Dendritic cell treated with granulocyte-macrophage colony-stimulating factor and Interleukin-4, amounts not matched to agents 40 ng/mL and 50 ng/mL, for 4 days (primary cell): ENCODE measurements around the gene SLC48A1.

Experiments used
- H3K27ac Mint-ChIP-seq: one replicate; pipeline ENCODE4 v1.8.0; 2022; ENCODE audit warnings: mild to moderate bottlenecking, mixed read lengths
- H3K27me3 Mint-ChIP-seq: one replicate; pipeline ENCODE4 v1.8.0; 2022; ENCODE audit warnings: mild to moderate bottlenecking, mixed read lengths
- H3K36me3 Mint-ChIP-seq: one replicate; pipeline ENCODE4 v1.8.0; 2022; ENCODE audit warnings: low read depth, mixed read lengths
- H3K4me1 Mint-ChIP-seq: one replicate; pipeline ENCODE4 v1.8.0; 2022; ENCODE audit warnings: low read depth, mixed read lengths
- H3K4me3 Mint-ChIP-seq: one replicate; pipeline ENCODE4 v1.8.0; 2022; ENCODE audit warnings: mild to moderate bottlenecking, moderate library complexity, mixed read lengths
- H3K9me3 Mint-ChIP-seq: one replicate; pipeline ENCODE4 v1.8.0; 2022; ENCODE audit warnings: mixed read lengths
- intact Hi-C: fragments of 100-400 bp; cut with micrococcal nuclease; formaldehyde crosslinking; loops from one replicate; pipeline ENCODE4 v1.15.0; 2022

Gene SLC48A1

GRCh38 chr12:47793015-47793681, 20.1 kb downstream of the SLC48A1 start:
- Mint-ChIP-seq H3K4me3 (no peak overlapping the region), H3K36me3 (peaks cover 100% of the 10 kb centered on the region), H3K9me3 (no peaks in the 10 kb centered on the region), H3K27ac (no peak overlapping the region), H3K4me1 (peaks cover 18% of the 10 kb centered on the region), H3K27me3 (no peaks in the 10 kb centered on the region)
- intact Hi-C loops, result no loop called here

GRCh38 chr12:47794679-47795078, 21.6 kb downstream of the SLC48A1 start:
- Mint-ChIP-seq H3K4me1 (peaks cover 26% of the 10 kb centered on the region), H3K4me3 (no peak overlapping the region), H3K36me3 (peaks cover 91% of the 10 kb centered on the region), H3K27me3 (no peaks in the 10 kb centered on the region), H3K9me3 (no peaks in the 10 kb centered on the region), H3K27ac (no peak overlapping the region)
- intact Hi-C loops, result no loop called here

- intact Hi-C loops, result no loop called here
- no peaks in the 10 kb centered on the region for H3K27me3 Mint-ChIP-seq
- no peaks in the 10 kb centered on the region for H3K9me3 Mint-ChIP-seq
- H3K4me1 Mint-ChIP-seq, result peaks cover 30% of the 10 kb centered on the region
- H3K27ac Mint-ChIP-seq, result no peak overlapping the region
- peaks cover 85% of the 10 kb centered on the region for H3K36me3 Mint-ChIP-seq
- H3K4me3 Mint-ChIP-seq, result no peak overlapping the region
Measured at GRCh38 chr12:47795121-47795813, 22.2 kb downstream of the SLC48A1 start.

GRCh38 chr12:47795814-47796411, 22.9 kb downstream of the SLC48A1 start:
- Mint-ChIP-seq H3K27me3 (no peaks in the 10 kb centered on the region), H3K36me3 (peaks cover 78% of the 10 kb centered on the region), H3K4me1 (peaks cover 30% of the 10 kb centered on the region), H3K27ac (no peak overlapping the region), H3K9me3 (no peaks in the 10 kb centered on the region), H3K4me3 (no peak overlapping the region)
- intact Hi-C loops, result no loop called here

GRCh38 chr12:47797441-47797840, 24.4 kb downstream of the SLC48A1 start:
- no peak overlapping the region for H3K4me3 Mint-ChIP-seq
- intact Hi-C loops, result no loop called here
- H3K36me3 Mint-ChIP-seq, result peaks cover 63% of the 10 kb centered on the region
- H3K9me3 Mint-ChIP-seq, result no peaks in the 10 kb centered on the region
- H3K27me3 Mint-ChIP-seq, result no peaks in the 10 kb centered on the region
- H3K4me1 Mint-ChIP-seq, result peaks cover 40% of the 10 kb centered on the region
- H3K27ac Mint-ChIP-seq, result no peak overlapping the region

- Mint-ChIP-seq H3K4me3 (no peak overlapping the region), H3K27me3 (no peaks in the 10 kb centered on the region), H3K4me1 (peaks cover 50% of the 10 kb centered on the region), H3K27ac (no peak overlapping the region), H3K36me3 (peaks cover 53% of the 10 kb centered on the region), H3K9me3 (no peaks in the 10 kb centered on the region)
- intact Hi-C loops, result no loop called here
Measured at GRCh38 chr12:47798382-47798948, 25.4 kb downstream of the SLC48A1 start.

- H3K36me3 Mint-ChIP-seq, result peaks cover 43% of the 10 kb centered on the region
- peaks cover 60% of the 10 kb centered on the region for H3K4me1 Mint-ChIP-seq
- H3K27ac Mint-ChIP-seq, result peak overlapping the region; percentile 31
- H3K27me3 Mint-ChIP-seq, result no peaks in the 10 kb centered on the region
- H3K9me3 Mint-ChIP-seq, result no peaks in the 10 kb centered on the region
- H3K4me3 Mint-ChIP-seq, result no peak overlapping the region
- intact Hi-C loops, result no loop called here
Measured at GRCh38 chr12:47799357-47799955, 26.4 kb downstream of the SLC48A1 start.

- peak overlapping the region; percentile 84 for H3K27ac Mint-ChIP-seq
- H3K27me3 Mint-ChIP-seq, result no peaks in the 10 kb centered on the region
- intact Hi-C loops, result loop anchor here (2.0 kb wide), 1 partner anchor 36 kb away; no protein-coding TSS in a partner anchor
- H3K4me3 Mint-ChIP-seq, result no peak overlapping the region
- peaks cover 43% of the 10 kb centered on the region for H3K36me3 Mint-ChIP-seq
- H3K9me3 Mint-ChIP-seq, result no peaks in the 10 kb centered on the region
- H3K4me1 Mint-ChIP-seq, result peaks cover 72% of the 10 kb centered on the region
Measured at GRCh38 chr12:47800582-47800981, 27.5 kb downstream of the SLC48A1 start.

- Mint-ChIP-seq H3K4me1 (peaks cover 76% of the 10 kb centered on the region), H3K27me3 (no peaks in the 10 kb centered on the region), H3K4me3 (no peak overlapping the region), H3K36me3 (peaks cover 37% of the 10 kb centered on the region), H3K27ac (peak overlapping the region; percentile 84), H3K9me3 (no peaks in the 10 kb centered on the region)
- intact Hi-C loops, result loop anchor here (2.0 kb wide), 1 partner anchor 35 kb away; no protein-coding TSS in a partner anchor
Measured at GRCh38 chr12:47801170-47801903, 28.3 kb downstream of the SLC48A1 start.

GRCh38 chr12:47801904-47802246, 28.8 kb downstream of the SLC48A1 start:
- peaks cover 82% of the 10 kb centered on the region for H3K4me1 Mint-ChIP-seq
- H3K9me3 Mint-ChIP-seq, result no peaks in the 10 kb centered on the region
- no peaks in the 10 kb centered on the region for H3K27me3 Mint-ChIP-seq
- H3K36me3 Mint-ChIP-seq, result peaks cover 31% of the 10 kb centered on the region
- intact Hi-C loops, result loop anchor here (2.0 kb wide), 1 partner anchor 35 kb away; no protein-coding TSS in a partner anchor
- peak overlapping the region; percentile 84 for H3K27ac Mint-ChIP-seq
- peak overlapping the region; percentile 17 for H3K4me3 Mint-ChIP-seq

GRCh38 chr12:47802312-47802711, 29.3 kb downstream of the SLC48A1 start:
- Mint-ChIP-seq H3K36me3 (peaks cover 27% of the 10 kb centered on the region), H3K27ac (peak overlapping the region; percentile 84), H3K27me3 (no peaks in the 10 kb centered on the region), H3K4me3 (peak overlapping the region; percentile 17), H3K9me3 (no peaks in the 10 kb centered on the region), H3K4me1 (peaks cover 86% of the 10 kb centered on the region)
- intact Hi-C loops, result no loop called here

GRCh38 chr12:47803191-47803875, 30.3 kb downstream of the SLC48A1 start:
- Mint-ChIP-seq H3K27me3 (no peaks in the 10 kb centered on the region), H3K4me3 (peak overlapping the region; percentile 40), H3K27ac (peak overlapping the region; percentile 84), H3K4me1 (peaks cover 91% of the 10 kb centered on the region), H3K9me3 (no peaks in the 10 kb centered on the region), H3K36me3 (peaks cover 17% of the 10 kb centered on the region)
- intact Hi-C loops, result no loop called here

- intact Hi-C loops, result no loop called here
- H3K4me1 Mint-ChIP-seq, result peaks cover 97% of the 10 kb centered on the region
- H3K27me3 Mint-ChIP-seq, result no peaks in the 10 kb centered on the region
- H3K4me3 Mint-ChIP-seq, result no peak overlapping the region
- H3K27ac Mint-ChIP-seq, result peak overlapping the region; percentile 84
- H3K36me3 Mint-ChIP-seq, result peaks cover 13% of the 10 kb centered on the region
- H3K9me3 Mint-ChIP-seq, result no peaks in the 10 kb centered on the region
Measured at GRCh38 chr12:47804171-47804570, 31.1 kb downstream of the SLC48A1 start.
